Dermis blood vessel endothelial cell (primary cell): ENCODE measurements around the gene PDGFRA. TPM values are rescaled to one million over a fixed set of nuclear protein-coding genes. Genes with fewer than 3 reads are reported as not detected.
"Not testable (repeated sequence)": the region's sequence is repeated elsewhere in the genome, so short reads cannot be mapped to it uniquely, and the experiment has no call there.

Source experiments
- DNase-seq: peaks from one replicate; pipeline ENCODE4 v3.0.0; 2010
- total RNA-seq: library from RNA; depleted of rRNA; stranded (reverse); fragments of >200 nt; gene quantifications from 2 replicates; pipeline ENCODE4 v1.2.3, GENCODE V29; 2014

Gene PDGFRA
- total RNA-seq, 1 donor from 2014 or later, result 1.5 TPM

DNA sequence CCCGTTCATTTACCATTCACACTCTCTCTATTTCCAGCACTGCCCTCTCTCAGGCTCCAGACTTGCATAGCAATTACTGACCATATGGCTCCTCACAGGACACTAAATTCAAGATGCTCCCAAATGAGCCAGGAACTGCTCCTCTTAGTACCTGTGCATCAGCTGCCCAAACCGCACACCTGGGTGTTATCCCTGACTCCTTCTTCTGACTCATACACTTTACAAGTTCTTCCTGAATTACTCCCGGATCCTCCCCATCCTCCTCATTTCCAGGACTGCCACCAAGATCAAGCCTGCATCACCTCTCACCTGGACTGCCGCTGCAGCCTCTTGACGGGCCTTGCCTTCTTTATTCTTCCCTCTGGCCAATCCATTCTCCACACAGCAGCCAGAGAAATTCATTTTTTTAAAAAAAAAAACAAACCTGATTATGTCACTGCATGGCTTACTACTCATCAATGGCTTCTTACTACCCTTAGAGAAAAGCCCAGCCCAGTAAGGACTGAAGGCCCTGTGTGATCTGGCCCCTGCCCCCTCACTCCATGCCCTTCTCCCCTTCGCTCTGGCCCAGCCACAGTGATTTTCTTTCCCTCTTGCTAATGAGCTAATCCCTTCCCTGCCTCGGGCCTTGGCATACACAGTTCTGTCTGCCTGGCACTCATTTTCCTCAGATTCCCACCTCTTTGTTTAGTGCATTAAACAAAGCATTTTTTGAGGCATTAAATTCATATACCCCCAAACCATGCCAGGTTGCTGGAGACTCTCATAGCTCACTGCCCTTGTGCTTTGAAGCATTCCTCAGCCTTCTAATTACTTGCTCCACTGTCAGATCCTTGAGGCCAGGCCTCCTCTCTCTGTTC lies 92.0 kb downstream of the PDGFRA start:
- DNase-seq, result no peak

DNA sequence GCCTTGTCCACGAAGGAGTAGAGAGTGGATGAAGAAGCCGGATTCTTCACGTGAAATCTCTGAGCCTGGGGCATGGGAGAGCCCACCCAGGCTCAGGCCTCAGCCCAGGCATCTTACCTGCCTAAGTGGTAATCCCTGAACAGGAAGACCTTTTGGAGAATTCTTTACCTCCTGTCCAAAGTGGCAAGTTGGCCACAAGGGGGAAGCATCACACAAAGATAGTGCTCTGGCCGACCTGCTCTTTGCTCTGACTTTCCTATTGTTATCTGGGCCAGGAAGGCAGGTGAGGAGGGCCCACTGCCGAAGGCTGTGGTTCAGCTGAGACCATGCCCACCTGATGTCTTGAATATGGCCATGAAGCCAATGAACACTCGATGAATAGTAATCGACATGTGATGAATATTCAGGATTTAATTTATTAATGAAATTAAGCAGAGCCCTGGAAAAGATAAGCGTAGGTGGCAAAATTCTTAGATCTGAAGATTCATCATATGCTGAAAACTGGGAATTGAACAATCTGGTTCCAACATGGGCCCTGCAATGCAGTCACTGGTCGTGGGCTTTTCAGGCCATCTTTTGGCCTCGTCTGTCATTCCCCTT lies 93.8 kb downstream of the PDGFRA start:
- DNase-seq, result peak; percentile 80

DNA sequence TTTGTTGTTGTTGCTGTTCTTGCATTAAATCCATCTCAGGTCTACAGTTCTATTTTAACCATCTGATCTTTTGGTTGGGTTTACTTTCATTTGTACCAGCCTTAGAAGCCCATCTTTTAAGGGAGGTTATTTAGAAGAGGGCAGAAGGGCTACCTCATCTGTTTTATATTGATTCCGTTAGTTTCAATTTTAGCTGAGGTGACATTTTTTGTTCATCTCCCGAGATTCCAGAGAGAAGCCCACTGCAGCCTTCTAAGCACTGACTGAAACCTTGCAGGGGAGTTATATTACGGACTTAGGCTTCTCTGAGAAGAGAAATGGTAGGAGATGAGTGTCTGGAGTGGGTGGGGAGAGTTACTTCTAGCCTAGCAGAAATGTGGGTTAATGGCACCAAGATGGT lies 101.8 kb downstream of the PDGFRA start:
- no peak for DNase-seq

DNA sequence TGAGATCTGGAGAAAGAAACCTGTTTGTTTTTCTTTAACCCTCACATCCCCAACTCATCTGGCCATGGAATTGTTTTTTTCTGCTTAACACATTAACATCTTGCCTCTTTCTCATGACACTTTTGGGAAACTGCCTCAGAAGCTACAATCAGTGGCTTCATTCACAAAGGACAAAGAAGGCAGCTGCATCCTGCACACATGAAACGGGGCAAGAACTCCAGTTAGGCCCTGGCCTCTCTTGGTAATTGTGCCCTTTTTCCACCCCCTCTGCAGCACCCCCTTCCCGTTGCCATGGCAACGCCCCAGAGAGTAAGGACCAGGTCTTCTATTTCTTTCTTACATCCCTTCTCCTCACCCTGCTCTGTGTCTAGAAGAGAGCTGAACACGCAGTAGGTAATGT lies 103.4 kb downstream of the PDGFRA start:
- DNase-seq, result no peak

DNA sequence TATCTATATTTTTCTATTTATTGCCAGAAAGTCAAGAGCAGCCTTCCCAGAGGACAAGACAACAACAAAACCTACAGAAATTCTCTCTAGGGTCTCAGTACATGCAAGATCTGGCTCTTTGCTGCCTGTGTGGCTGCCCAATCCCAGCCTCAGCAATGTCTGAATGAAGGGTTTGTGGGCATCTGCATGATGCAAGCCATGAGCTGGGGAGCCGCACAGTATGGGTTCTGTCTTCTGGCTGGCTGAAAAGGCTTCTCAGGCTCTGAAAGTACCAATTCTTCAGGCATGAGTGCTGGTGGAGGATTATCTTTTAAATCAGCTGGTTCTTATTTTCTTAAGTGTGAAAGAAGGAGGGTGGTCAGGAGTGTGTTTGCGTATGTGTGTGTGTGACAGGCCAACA lies 104.6 kb downstream of the PDGFRA start:
- no peak for DNase-seq

DNA sequence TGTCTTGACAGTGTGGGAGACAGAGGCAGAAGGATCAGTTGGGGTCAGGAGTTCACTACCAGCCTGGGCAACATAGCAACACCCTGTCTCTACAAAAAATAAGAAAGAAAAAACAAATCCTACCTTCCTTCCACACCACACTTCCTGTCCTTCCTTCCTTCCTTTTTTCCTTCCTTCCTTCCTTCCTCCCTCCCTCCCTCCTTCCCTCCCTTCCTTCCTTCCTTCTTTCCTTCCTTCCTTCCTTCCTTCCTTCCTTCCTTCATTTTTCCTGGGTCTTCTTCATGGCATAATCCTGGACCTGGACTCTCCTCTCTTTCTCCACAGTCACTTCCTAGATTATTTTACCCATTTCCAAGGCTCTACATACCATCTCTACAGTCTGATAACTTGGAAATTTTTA lies 105.7 kb downstream of the PDGFRA start:
- not testable (repeated sequence) for DNase-seq

DNA sequence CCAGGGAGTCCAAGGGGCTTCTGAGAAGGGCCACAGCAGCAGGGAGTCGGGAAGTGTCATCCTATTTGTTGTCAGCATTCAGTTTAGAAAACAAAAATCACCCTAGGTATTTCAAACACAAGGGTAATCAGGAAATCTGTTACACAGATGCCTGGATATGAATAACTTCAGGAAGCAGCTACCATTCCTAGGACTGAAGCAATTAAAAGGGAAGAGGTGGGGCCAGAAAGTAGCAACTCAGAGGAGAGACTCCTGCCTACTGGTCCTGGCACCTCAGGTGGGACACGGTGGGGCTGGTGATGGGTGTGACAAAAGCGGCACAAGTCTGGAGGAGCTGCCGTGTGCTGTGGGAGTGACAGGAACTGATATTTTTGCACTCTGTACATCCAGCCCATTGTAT lies 107.9 kb downstream of the PDGFRA start:
- no peak for DNase-seq

DNA sequence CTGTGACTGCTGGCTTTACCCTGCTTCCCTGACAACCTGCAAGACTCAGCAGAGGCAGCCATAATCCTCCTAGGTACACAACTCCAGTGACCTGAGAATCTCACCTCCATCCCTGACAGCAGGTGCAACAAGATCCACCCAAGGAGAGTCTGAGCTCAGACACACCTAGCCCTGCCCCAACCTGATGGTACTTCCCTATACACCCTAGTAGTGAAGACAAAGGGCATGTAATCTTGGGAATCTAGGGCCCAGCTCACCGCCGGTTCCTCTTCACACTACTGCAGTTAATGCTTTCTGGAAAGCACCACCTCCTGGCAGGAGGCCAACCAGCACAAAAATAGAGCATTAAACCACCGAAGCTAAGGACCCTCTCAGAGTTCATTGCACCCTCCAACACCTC lies 113.0 kb downstream of the PDGFRA start:
- not testable (repeated sequence) for DNase-seq

Other genes with a start within 250 kb of the PDGFRA start
- 59.4 and 90.2 TPM in 2 replicates for gene CHIC2, start 164.7 kb upstream of the PDGFRA start, total RNA-seq
- gene GSX2, start 129.1 kb upstream of the PDGFRA start, total RNA-seq, result 0.33 TPM in 1 of 2 replicates, not detected in the other